Spleen (tissue), 7 donors: Measurements from ENCODE around the gene CASP10.

ENCODE experiments used
- POLR2A ChIP-seq, 3 donors: fragments of 450-650 bp; IDR thresholded peaks; one replicate each; pipeline ENCODE4 v1.5.1; 2017; ENCODE audit warnings: antibody characterized with exemption in 3 of 3, mild to moderate bottlenecking in 1 of 3
- POLR2AphosphoS5 ChIP-seq, 3 donors: sonication (generic); formaldehyde crosslinking; IDR thresholded peaks; one replicate each; pipeline ENCODE4 v1.5.1; 2017; ENCODE audit warnings: antibody characterized with exemption in 3 of 3
- TF ChIP-seq, protein P1 (sequence below), 11 experiments: fragments of 200-600 bp in 7 of 11; fragments of 450-650 bp in 4 of 11; sonication (generic) in 4 of 11; IDR thresholded peaks in 8 of 11; conservative IDR thresholded peaks in 3 of 11; 1 replicate in 7 of 11; 2 replicates in 4 of 11; pipeline versions ENCODE4 v1.4.0 to v1.8.0; 2016 to 2021; ENCODE audit warnings: antibody characterized with exemption in 11 of 11, inconsistent platforms in 4 of 11, mild to moderate bottlenecking in 1 of 11
- donor health status: DM: no; HTN: no; CAD: no; lungs with moderate emphysema.
- donor health status: DM: no; HTN: no; CAD: no.
- donor health status: DM: no; HTN: no; CAD: no.

GRCh38 chr2:201144101-201145051 is 38.6 kb upstream of the CASP10 start:
- TF ChIP-seq POLR2AphosphoS5 (IDR thresholded peaks at IDR 0.05) = peak in 1 of 3 donors; percentile 10
- TF ChIP-seq, protein P1, sequence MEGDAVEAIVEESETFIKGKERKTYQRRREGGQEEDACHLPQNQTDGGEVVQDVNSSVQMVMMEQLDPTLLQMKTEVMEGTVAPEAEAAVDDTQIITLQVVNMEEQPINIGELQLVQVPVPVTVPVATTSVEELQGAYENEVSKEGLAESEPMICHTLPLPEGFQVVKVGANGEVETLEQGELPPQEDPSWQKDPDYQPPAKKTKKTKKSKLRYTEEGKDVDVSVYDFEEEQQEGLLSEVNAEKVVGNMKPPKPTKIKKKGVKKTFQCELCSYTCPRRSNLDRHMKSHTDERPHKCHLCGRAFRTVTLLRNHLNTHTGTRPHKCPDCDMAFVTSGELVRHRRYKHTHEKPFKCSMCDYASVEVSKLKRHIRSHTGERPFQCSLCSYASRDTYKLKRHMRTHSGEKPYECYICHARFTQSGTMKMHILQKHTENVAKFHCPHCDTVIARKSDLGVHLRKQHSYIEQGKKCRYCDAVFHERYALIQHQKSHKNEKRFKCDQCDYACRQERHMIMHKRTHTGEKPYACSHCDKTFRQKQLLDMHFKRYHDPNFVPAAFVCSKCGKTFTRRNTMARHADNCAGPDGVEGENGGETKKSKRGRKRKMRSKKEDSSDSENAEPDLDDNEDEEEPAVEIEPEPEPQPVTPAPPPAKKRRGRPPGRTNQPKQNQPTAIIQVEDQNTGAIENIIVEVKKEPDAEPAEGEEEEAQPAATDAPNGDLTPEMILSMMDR (IDR thresholded peaks at IDR 0.05 in 8 of 11, conservative IDR thresholded peaks at IDR 0.05 in 3 of 11) = no peak
- no peak for TF ChIP-seq POLR2A (IDR thresholded peaks at IDR 0.05)
